ENCODE results near the gene C2CD4B. TPM values are rescaled to one million over a fixed set of nuclear protein-coding genes. Genes with fewer than 3 reads are reported as not detected.

The C2CD4B gene
- total RNA-seq, 1 experiment from 2014 or later, result 0.50 TPM

GRCh38 chr15:62208367-62208766 is 43.3 kb upstream of the C2CD4B start:
- H3K36me3 Mint-ChIP-seq (ENCODE audit: insufficient read depth, unreplicated experiment), result peaks cover 11% of the 10 kb centered on the region
- H3K27ac Mint-ChIP-seq (ENCODE audit: unreplicated experiment), result no peak overlapping the region
- ChIA-PET CTCF (no interaction called here), POLR2A (interaction anchor here (1.3 kb wide), 1 partner anchor 44 kb away, joined by 3 read pairs; the partner anchor contains the start of gene C2CD4B)
- peaks cover 40% of the 10 kb centered on the region for H3K9me3 ChIP-seq
- H3K4me1 ChIP-seq, result peaks cover 32% of the 10 kb centered on the region
- H3K4me1 Mint-ChIP-seq (ENCODE audit: low read depth, unreplicated experiment), result peaks cover 20% of the 10 kb centered on the region
- no peak for DNase-seq
- no peak overlapping the region for H3K4me3 ChIP-seq (ENCODE audit: low read depth, low read length)
- TF ChIP-seq CTCF (IDR thresholded peaks at IDR 0.05; ENCODE audit: insufficient read depth in 1 of 2, low read depth in 1 of 2, low read length in 1 of 2, severe bottlenecking in 1 of 2, unreplicated experiment in 1 of 2), result no peak
- intact Hi-C loops (cut with micrococcal nuclease; ENCODE audit: unreplicated experiment), result no loop called here
- peaks cover 41% of the 10 kb centered on the region for H3K9me3 Mint-ChIP-seq (ENCODE audit: unreplicated experiment)
- no TSS peak for BruUV-seq (replicated peaks)
- H3K36me3 ChIP-seq (ENCODE audit: control insufficient read depth, insufficient read depth, low read length), result no peaks in the 10 kb centered on the region
- no peaks in the 10 kb centered on the region for H3K27me3 Mint-ChIP-seq (ENCODE audit: insufficient read depth, unreplicated experiment)
- no peak overlapping the region for H3K4me3 Mint-ChIP-seq (ENCODE audit: unreplicated experiment)
- H3K27me3 ChIP-seq (replicated peaks; ENCODE audit: control insufficient read depth, insufficient read depth, low read length), result no peaks in the 10 kb centered on the region

GRCh38 chr15:62190675-62191074 is 25.6 kb upstream of the C2CD4B start:
- H3K27me3 Mint-ChIP-seq (ENCODE audit: insufficient read depth, unreplicated experiment), result peaks cover 11% of the 10 kb centered on the region
- Histone ChIP-seq H3K27me3 (replicated peaks; ENCODE audit: control insufficient read depth, insufficient read depth, low read length) (no peaks in the 10 kb centered on the region), H3K4me3 (ENCODE audit: low read depth, low read length) (no peak overlapping the region), H3K4me1 (no peaks in the 10 kb centered on the region), H3K36me3 (ENCODE audit: control insufficient read depth, insufficient read depth, low read length) (no peaks in the 10 kb centered on the region), H3K9me3 (no peaks in the 10 kb centered on the region)
- CTCF ChIA-PET, result no interaction called here
- intact Hi-C loops (cut with micrococcal nuclease; ENCODE audit: unreplicated experiment), result no loop called here
- DNase-seq, result no peak
- no peaks in the 10 kb centered on the region for H3K9me3 Mint-ChIP-seq (ENCODE audit: unreplicated experiment)
- H3K36me3 Mint-ChIP-seq (ENCODE audit: insufficient read depth, unreplicated experiment), result no peaks in the 10 kb centered on the region
- no peak overlapping the region for H3K27ac Mint-ChIP-seq (ENCODE audit: unreplicated experiment)
- no peak for TF ChIP-seq CTCF (IDR thresholded peaks at IDR 0.05; ENCODE audit: insufficient read depth in 1 of 2, low read depth in 1 of 2, low read length in 1 of 2, severe bottlenecking in 1 of 2, unreplicated experiment in 1 of 2)
- no peak overlapping the region for H3K4me3 Mint-ChIP-seq (ENCODE audit: unreplicated experiment)
- no peaks in the 10 kb centered on the region for H3K4me1 Mint-ChIP-seq (ENCODE audit: low read depth, unreplicated experiment)
- POLR2A ChIA-PET, result no interaction called here
- BruUV-seq (replicated peaks), result no TSS peak

- no peak for DNase-seq
- Histone ChIP-seq H3K4me1 (no peaks in the 10 kb centered on the region), H3K36me3 (ENCODE audit: control insufficient read depth, insufficient read depth, low read length) (no peaks in the 10 kb centered on the region), H3K4me3 (ENCODE audit: low read depth, low read length) (no peak overlapping the region), H3K9me3 (no peaks in the 10 kb centered on the region), H3K27me3 (replicated peaks; ENCODE audit: control insufficient read depth, insufficient read depth, low read length) (no peaks in the 10 kb centered on the region)
- Mint-ChIP-seq H3K27me3 (ENCODE audit: insufficient read depth, unreplicated experiment) (peaks cover 11% of the 10 kb centered on the region), H3K36me3 (ENCODE audit: insufficient read depth, unreplicated experiment) (no peaks in the 10 kb centered on the region), H3K4me1 (ENCODE audit: low read depth, unreplicated experiment) (no peaks in the 10 kb centered on the region), H3K9me3 (ENCODE audit: unreplicated experiment) (no peaks in the 10 kb centered on the region), H3K4me3 (ENCODE audit: unreplicated experiment) (no peak overlapping the region), H3K27ac (ENCODE audit: unreplicated experiment) (no peak overlapping the region)
- POLR2A ChIA-PET, result no interaction called here
- TF ChIP-seq CTCF (IDR thresholded peaks at IDR 0.05; ENCODE audit: insufficient read depth in 1 of 2, low read depth in 1 of 2, low read length in 1 of 2, severe bottlenecking in 1 of 2, unreplicated experiment in 1 of 2), result no peak
- no TSS peak for BruUV-seq (replicated peaks)
- intact Hi-C loops (cut with micrococcal nuclease; ENCODE audit: unreplicated experiment), result no loop called here
- CTCF ChIA-PET, result no interaction called here
These were observed 25.2 kb upstream of the C2CD4B start for GRCh38 chr15:62190274-62190673.

All from Caco-2 (cell line).